GM10266 (cell line): ENCODE measurements around the gene FAM90A1.
A peak's percentile ranks its signal among the peaks of the same experiment; 100 is the strongest.
"Not testable (repeated sequence)": the region's sequence is repeated elsewhere in the genome, so short reads cannot be mapped to it uniquely, and the experiment has no call there.

Experiments used
- DNase-seq: peaks from one replicate; pipeline ENCODE4 v3.0.0; 2012; ENCODE audit errors: extremely low spot score
- TF ChIP-seq, protein P1 (sequence below): IDR thresholded peaks from 2 replicates; pipeline ENCODE4 v1.5.1; 2012; ENCODE audit warnings: mild to moderate bottlenecking, low read depth; ENCODE audit not compliant: control insufficient read depth, insufficient read depth; ENCODE audit errors: missing control alignments

FAM90A1 gene

DNA sequence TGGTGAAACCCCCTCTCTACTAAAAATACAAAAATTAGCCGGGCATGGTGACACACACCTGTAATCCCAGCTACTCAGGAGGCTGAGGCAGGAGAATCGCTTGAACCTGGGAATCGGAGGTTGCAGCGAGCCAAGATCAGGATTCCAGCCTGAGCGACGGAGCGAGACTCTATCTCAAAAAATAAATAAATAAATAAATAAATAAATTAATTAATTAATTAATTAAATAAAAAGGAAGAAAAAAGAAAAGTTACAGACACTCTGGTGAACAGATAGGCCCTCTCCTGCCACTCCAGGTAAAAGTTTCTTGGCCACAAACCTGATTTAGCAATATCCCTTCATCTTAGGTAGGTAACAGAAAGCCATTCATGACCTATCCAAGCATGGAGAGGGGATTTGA, 44.5 kb downstream of the FAM90A1 start:
- DNase-seq: not testable (repeated sequence)

DNA sequence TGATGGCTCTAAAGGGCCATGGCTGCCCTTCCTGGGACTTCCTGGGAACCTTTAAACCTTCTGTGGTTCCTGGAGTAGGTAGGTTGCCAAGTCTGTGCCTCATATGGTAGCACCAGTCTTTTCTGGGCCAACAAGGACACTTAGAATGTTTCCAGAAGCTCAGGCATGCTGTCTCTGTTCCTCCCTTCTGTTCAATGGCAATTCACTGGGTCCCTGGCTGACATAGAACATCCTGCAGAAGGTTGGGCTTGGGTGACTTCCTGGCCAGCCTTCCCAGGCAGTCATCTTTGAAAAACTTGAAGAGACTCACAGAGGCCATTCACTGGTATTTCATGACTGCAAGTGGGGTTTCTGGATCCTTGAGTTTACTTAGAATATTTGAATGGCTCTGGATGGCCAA, 46.1 kb downstream of the FAM90A1 start:
- not testable (repeated sequence) for DNase-seq

DNA sequence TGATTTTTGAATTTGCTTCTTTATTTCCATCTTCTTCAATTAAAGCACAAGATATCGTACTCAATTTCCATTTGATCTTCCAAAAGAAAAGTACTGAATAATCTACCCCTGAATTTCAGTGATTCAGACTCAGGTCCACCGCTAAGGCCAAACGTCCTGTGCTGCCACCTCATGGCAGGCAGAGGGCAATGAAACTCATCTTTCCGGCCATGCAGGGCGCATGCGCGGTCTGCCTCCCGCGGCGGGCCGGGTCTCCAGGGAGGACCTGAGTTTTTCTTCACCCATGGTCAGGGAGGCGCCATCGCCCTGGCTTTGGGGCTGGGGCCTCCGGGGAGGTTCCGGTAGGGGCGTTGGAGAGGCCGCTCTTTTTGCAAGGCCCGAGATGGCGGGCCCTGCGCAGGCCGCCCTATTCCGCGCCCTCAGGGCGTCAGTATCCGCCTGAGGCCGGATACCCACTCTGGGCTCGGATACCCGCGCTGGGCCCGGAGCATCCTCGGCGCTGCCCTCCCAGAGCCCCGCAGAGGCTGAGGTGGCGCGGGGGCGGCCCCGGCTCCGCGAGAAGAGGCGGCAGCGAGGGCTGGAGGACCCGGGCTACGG, 47.3 kb downstream of the FAM90A1 start:
- peak; percentile 72 for DNase-seq
- TF ChIP-seq, protein P1, sequence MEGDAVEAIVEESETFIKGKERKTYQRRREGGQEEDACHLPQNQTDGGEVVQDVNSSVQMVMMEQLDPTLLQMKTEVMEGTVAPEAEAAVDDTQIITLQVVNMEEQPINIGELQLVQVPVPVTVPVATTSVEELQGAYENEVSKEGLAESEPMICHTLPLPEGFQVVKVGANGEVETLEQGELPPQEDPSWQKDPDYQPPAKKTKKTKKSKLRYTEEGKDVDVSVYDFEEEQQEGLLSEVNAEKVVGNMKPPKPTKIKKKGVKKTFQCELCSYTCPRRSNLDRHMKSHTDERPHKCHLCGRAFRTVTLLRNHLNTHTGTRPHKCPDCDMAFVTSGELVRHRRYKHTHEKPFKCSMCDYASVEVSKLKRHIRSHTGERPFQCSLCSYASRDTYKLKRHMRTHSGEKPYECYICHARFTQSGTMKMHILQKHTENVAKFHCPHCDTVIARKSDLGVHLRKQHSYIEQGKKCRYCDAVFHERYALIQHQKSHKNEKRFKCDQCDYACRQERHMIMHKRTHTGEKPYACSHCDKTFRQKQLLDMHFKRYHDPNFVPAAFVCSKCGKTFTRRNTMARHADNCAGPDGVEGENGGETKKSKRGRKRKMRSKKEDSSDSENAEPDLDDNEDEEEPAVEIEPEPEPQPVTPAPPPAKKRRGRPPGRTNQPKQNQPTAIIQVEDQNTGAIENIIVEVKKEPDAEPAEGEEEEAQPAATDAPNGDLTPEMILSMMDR: peak; percentile 65

DNA sequence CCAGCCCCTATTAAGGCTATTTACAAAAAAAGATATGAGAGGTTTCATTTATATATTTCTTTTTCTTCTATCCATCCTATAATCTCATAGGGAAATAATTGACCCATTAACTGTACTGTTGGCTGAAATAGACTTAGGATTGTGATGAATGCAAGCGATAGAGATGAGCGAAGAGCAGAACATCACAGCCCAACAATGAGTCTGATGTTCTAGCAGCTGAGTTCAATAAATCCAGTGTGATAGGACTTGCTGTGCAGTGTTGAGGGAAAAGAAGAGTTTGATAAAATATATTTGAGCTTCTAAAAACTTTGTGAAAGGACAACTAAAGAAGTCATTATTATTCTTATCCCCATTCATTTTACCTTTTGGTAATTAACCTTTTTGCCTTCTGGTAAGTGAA, 54.5 kb downstream of the FAM90A1 start:
- DNase-seq: not testable (repeated sequence)
